WTC11 (cell line): ENCODE results near the gene RMI2. TPM values are rescaled to one million over a fixed set of nuclear protein-coding genes. Genes with fewer than 3 reads are reported as not detected.

ENCODE experiments used
- ATAC-seq: fragments of 200-7000 bp; cut with Tn5 transposase; 2 replicates; pipeline ENCODE4 v1.10.0; 2021; ENCODE audit warnings: mild to moderate bottlenecking, moderate library complexity
- CTCF ChIA-PET: fragments of 300-600 bp; sonication (Branson Sonifier 250); formaldehyde crosslinking; loops from one replicate; lab custom pipeline; 2021; ENCODE audit warnings: antibody characterized with exemption; lab: Charles Lee
- POLR2A ChIA-PET: fragments of 350-600 bp; sonication (Branson Sonifier 250); formaldehyde crosslinking; loops from one replicate; lab custom pipeline; 2021; ENCODE audit warnings: antibody characterized with exemption; lab: Charles Lee
- DNase-seq: peaks from one replicate; pipeline ENCODE4 v3.0.0; 2021; ENCODE audit warnings: low spot score
- H3K27ac Mint-ChIP-seq: 2 replicates; pipeline ENCODE4 v1.8.0; 2021; ENCODE audit warnings: mixed read lengths
- H3K27me3 Mint-ChIP-seq: 2 replicates; pipeline ENCODE4 v1.8.0; 2021; ENCODE audit warnings: low read depth, mild to moderate bottlenecking, moderate library complexity, mixed read lengths
- H3K36me3 Mint-ChIP-seq: 2 replicates; pipeline ENCODE4 v1.8.0; 2021; ENCODE audit warnings: mixed read lengths
- H3K4me1 Mint-ChIP-seq: 2 replicates; pipeline ENCODE4 v1.8.0; 2022; ENCODE audit warnings: mixed read lengths
- H3K4me3 Mint-ChIP-seq: 2 replicates; pipeline ENCODE4 v1.8.0; 2021; ENCODE audit warnings: mild to moderate bottlenecking, moderate library complexity, mixed read lengths
- H3K9me3 Mint-ChIP-seq: 2 replicates; pipeline ENCODE4 v1.8.0; 2021; ENCODE audit warnings: mixed read lengths
- AFF4 ChIP-seq: sonication (generic); formaldehyde crosslinking; IDR thresholded peaks from 2 replicates; pipeline ENCODE4 v1.8.1; 2023; ENCODE audit warnings: mild to moderate bottlenecking, missing genetic modification reagents, borderline replicate concordance
- E2F1 ChIP-seq: sonication (generic); formaldehyde crosslinking; IDR thresholded peaks from 2 replicates; pipeline ENCODE4 v1.8.0; 2022; ENCODE audit warnings: mild to moderate bottlenecking, missing genetic modification reagents
- FOXK1 ChIP-seq: sonication (generic); formaldehyde crosslinking; IDR thresholded peaks from 2 replicates; pipeline ENCODE4 v1.8.0; 2022; ENCODE audit warnings: mild to moderate bottlenecking, moderate library complexity, missing genetic modification reagents
- FOXP4 ChIP-seq: sonication (generic); formaldehyde crosslinking; IDR thresholded peaks from 2 replicates; pipeline ENCODE4 v1.8.0; 2022; ENCODE audit warnings: mild to moderate bottlenecking, missing genetic modification reagents
- HMGA2 ChIP-seq: fragments of 250-450 bp; sonication (Bioruptor Pico); IDR thresholded peaks from 2 replicates; pipeline ENCODE4 v1.4.0; 2021; ENCODE audit warnings: mild to moderate bottlenecking, moderate library complexity
- IRF1 ChIP-seq: sonication (generic); formaldehyde crosslinking; IDR thresholded peaks from 2 replicates; pipeline ENCODE4 v1.8.0; 2023; ENCODE audit warnings: missing genetic modification reagents
- MAX ChIP-seq: sonication (generic); formaldehyde crosslinking; IDR thresholded peaks from 2 replicates; pipeline ENCODE4 v1.8.0; 2022; ENCODE audit warnings: mild to moderate bottlenecking, missing genetic modification reagents
- SMAD4 ChIP-seq: sonication (generic); formaldehyde crosslinking; IDR thresholded peaks from 2 replicates; pipeline ENCODE4 v1.8.0; 2022; ENCODE audit warnings: mild to moderate bottlenecking, missing genetic modification reagents
- TCF7 ChIP-seq: sonication (generic); formaldehyde crosslinking; IDR thresholded peaks from 2 replicates; pipeline ENCODE4 v1.8.0; 2022; ENCODE audit warnings: mild to moderate bottlenecking, low read depth, missing genetic modification reagents, moderate library complexity
- TEAD1 ChIP-seq: sonication (generic); formaldehyde crosslinking; IDR thresholded peaks from 2 replicates; pipeline ENCODE4 v1.8.0; 2022; ENCODE audit warnings: mild to moderate bottlenecking, missing genetic modification reagents
- USF1 ChIP-seq: sonication (generic); formaldehyde crosslinking; IDR thresholded peaks from 2 replicates; pipeline ENCODE4 v1.8.0; 2022; ENCODE audit warnings: mild to moderate bottlenecking, missing genetic modification reagents
- ZBTB43 ChIP-seq: sonication (generic); formaldehyde crosslinking; IDR thresholded peaks from 2 replicates; pipeline ENCODE4 v1.8.1; 2023; ENCODE audit warnings: mild to moderate bottlenecking, missing genetic modification reagents
- ZMAT4 ChIP-seq: fragments of 250-450 bp; sonication (Bioruptor Pico); IDR thresholded peaks from 2 replicates; pipeline ENCODE4 v1.9.0; 2021; ENCODE audit warnings: mild to moderate bottlenecking
- ZNF416 ChIP-seq: fragments of 250-450 bp; sonication (Bioruptor Pico); IDR thresholded peaks from 2 replicates; pipeline ENCODE4 v1.9.0; 2021; ENCODE audit warnings: mild to moderate bottlenecking, inconsistent platforms
- ZNF423 ChIP-seq: fragments of 250-450 bp; sonication (Bioruptor Pico); IDR thresholded peaks from 2 replicates; pipeline ENCODE4 v2.1.2; 2022; ENCODE audit warnings: mild to moderate bottlenecking, moderate library complexity
- total RNA-seq: library from RNA; stranded (reverse); gene quantifications from 3 replicates; pipeline ENCODE4 v1.2.3, GENCODE V29; 2021

The RMI2 gene
- total RNA-seq, 1 experiment from 2014 or later = 79.0 TPM

GRCh38 chr16:11333702-11334101, 11.6 kb upstream of the RMI2 start (continued):
- TF ChIP-seq ZMAT4 (CRISPR knock-in tag) = no peak
- no peak for TF ChIP-seq HMGA2 (CRISPR knock-in tag)
- no peak for TF ChIP-seq MAX (CRISPR knock-in tag)
- TF ChIP-seq ZNF416 = no peak
- TF ChIP-seq USF1 (CRISPR knock-in tag) = no peak
- TF ChIP-seq ZBTB43 (CRISPR knock-in tag) = no peak
- TF ChIP-seq TEAD1 (CRISPR knock-in tag) = no peak
- no peak for TF ChIP-seq SMAD4 (CRISPR knock-in tag)

GRCh38 chr16:11334831-11335404, 10.3 kb upstream of the RMI2 start:
- Mint-ChIP-seq H3K27me3 (no peaks in the 10 kb centered on the region; the same call in 1 of the 2 replicates), H3K36me3 (peaks cover 40% of the 10 kb centered on the region), H3K4me3 (no peak overlapping the region), H3K9me3 (peaks cover 21% of the 10 kb centered on the region), H3K27ac (no peak overlapping the region), H3K4me1 (peaks cover 25% of the 10 kb centered on the region)
- DNase-seq (no peak), ATAC-seq (no peak)
- ChIA-PET POLR2A (no interaction called here), CTCF (interaction anchor here (1.0 kb wide), 1 partner anchor 79 kb away, joined by 3 read pairs; the partner anchor contains the start of gene SOCS1)
- TF ChIP-seq FOXK1 (CRISPR knock-in tag) = no peak
- TF ChIP-seq ZNF423 (CRISPR knock-in tag) = no peak
- no peak for TF ChIP-seq FOXP4 (CRISPR knock-in tag)
- no peak for TF ChIP-seq AFF4 (CRISPR knock-in tag)
- TF ChIP-seq E2F1 (CRISPR knock-in tag) = no peak
- no peak for TF ChIP-seq TCF7
- no peak for TF ChIP-seq IRF1
